Endothelial cell of umbilical vein (primary cell): Measurements from ENCODE around the gene CD38. TPM values are rescaled to one million over a fixed set of nuclear protein-coding genes. Genes with fewer than 3 reads are reported as not detected.

Source experiments
- BruUV-seq: library from RNA; stranded (reverse); fragments of 400-500 nt; replicated peaks from 2 replicates; lab custom pipeline; 2021; lab: Mats Ljungman, UMichigan
- CTCF ChIA-PET: fragments of 300-600, 350-600 bp; sonication (Branson Sonifier 250); formaldehyde crosslinking; loops from one replicate; lab custom pipeline; 2021; ENCODE audit warnings: antibody characterized with exemption, inconsistent platforms; lab: Charles Lee
- POLR2A ChIA-PET: fragments of 300-600, 350-600 bp; sonication (Branson Sonifier 250); formaldehyde crosslinking; loops from one replicate; lab custom pipeline; 2021; ENCODE audit warnings: antibody characterized with exemption, inconsistent platforms; lab: Charles Lee
- DNase-seq: peaks from one replicate; pipeline ENCODE4 v3.0.0-alpha.2; 2011; ENCODE audit warnings: low read depth, low spot score
- FAIRE-seq: peaks from 2 replicates; lab custom pipeline; 2011; peaks lifted over from hg19 to GRCh38; lab: Jason Lieb, UNC
- H2AFZ ChIP-seq: 2 replicates; pipeline ENCODE4 v1.6.0; 2012; ENCODE audit warnings: low read depth, low read length, control low read depth, inconsistent platforms
- H3K27ac ChIP-seq: 2 replicates; pipeline ENCODE4 v1.5.1; 2011; ENCODE audit warnings: low read depth, mild to moderate bottlenecking, control low read depth, low read length, moderate library complexity; ENCODE audit not compliant: insufficient read depth
- H3K27me3 ChIP-seq, 2 experiments: 2 replicates each; pipeline versions ENCODE4 v1.6.0 to v1.6.1; 2011; ENCODE audit warnings: low read length in 2 of 2, mixed read lengths in 1 of 2; ENCODE audit not compliant: control insufficient read depth in 2 of 2, insufficient read depth in 2 of 2
- H3K36me3 ChIP-seq, 2 experiments: 2 replicates in 1 of 2; 3 replicates in 1 of 2; pipeline ENCODE4 v1.5.1; 2011; ENCODE audit warnings: low read length in 2 of 2, mild to moderate bottlenecking in 1 of 2, moderate library complexity in 1 of 2; ENCODE audit not compliant: control insufficient read depth in 2 of 2, insufficient read depth in 2 of 2; ENCODE audit errors: extremely low read depth in 1 of 2
- H3K4me1 ChIP-seq: 3 replicates; pipeline ENCODE4 v1.5.1; 2011; ENCODE audit warnings: mild to moderate bottlenecking, low read length; ENCODE audit not compliant: control insufficient read depth, insufficient read depth; ENCODE audit errors: extremely low read depth
- H3K4me2 ChIP-seq: 2 replicates; pipeline ENCODE4 v1.6.1; 2011; ENCODE audit warnings: low read length, control low read depth, mixed read lengths; ENCODE audit not compliant: insufficient read depth
- H3K4me3 ChIP-seq, 3 experiments: fragments of 200-600 bp in 1 of 3; sonication (generic), shearing (Covaris generic) in 1 of 3; replicated peaks in 1 of 3; 2 replicates each; pipeline ENCODE4 v1.5.1; 2011 to 2016; ENCODE audit warnings: control low read depth in 3 of 3, low read length in 3 of 3, mild to moderate bottlenecking in 2 of 3, inconsistent platforms in 1 of 3, low read depth in 1 of 3, moderate library complexity in 1 of 3; ENCODE audit not compliant: insufficient read depth in 1 of 3
- H3K79me2 ChIP-seq: 2 replicates; pipeline ENCODE4 v1.6.0; 2012; ENCODE audit warnings: low read length, inconsistent platforms; ENCODE audit not compliant: control insufficient read depth, insufficient read depth
- H3K9ac ChIP-seq: replicated peaks from 2 replicates; pipeline ENCODE3; 2011; ENCODE audit warnings: low read length, control low read depth; ENCODE audit not compliant: insufficient read depth; ENCODE audit errors: extremely low read depth
- H3K9me1 ChIP-seq: replicated peaks from 3 replicates; pipeline ENCODE4 v1.6.0; 2011; ENCODE audit warnings: mild to moderate bottlenecking, low read length; ENCODE audit not compliant: control insufficient read depth, insufficient read depth; ENCODE audit errors: extremely low read depth
- H3K9me3 ChIP-seq: replicated peaks from 2 replicates; pipeline ENCODE4 v1.5.1; 2012; ENCODE audit warnings: low read length, inconsistent platforms; ENCODE audit not compliant: control insufficient read depth, insufficient read depth
- H4K20me1 ChIP-seq: replicated peaks from 2 replicates; pipeline ENCODE3; 2011; ENCODE audit warnings: mild to moderate bottlenecking, low read length; ENCODE audit not compliant: control insufficient read depth, insufficient read depth; ENCODE audit errors: extremely low read depth
- CTCF ChIP-seq, 2 donors: IDR thresholded peaks; 1 replicate in 1 of 2; 2 replicates in 1 of 2; pipeline ENCODE4 v1.5.1; 2011; ENCODE audit warnings: low read length in 2 of 2, mild to moderate bottlenecking in 2 of 2, moderate library complexity in 2 of 2, control low read depth in 1 of 2, inconsistent platforms in 1 of 2, low read depth in 1 of 2; ENCODE audit not compliant: insufficient read depth in 1 of 2; ENCODE audit errors: extremely low read depth in 1 of 2
- EZH2 ChIP-seq: IDR thresholded peaks from 2 replicates; pipeline ENCODE4 v1.6.1; 2012; ENCODE audit warnings: borderline replicate concordance, low read depth, mild to moderate bottlenecking, moderate library complexity, low read length, inconsistent platforms; ENCODE audit not compliant: severe bottlenecking
- FOS ChIP-seq: IDR thresholded peaks from 2 replicates; pipeline ENCODE4 v1.6.1; 2011; ENCODE audit warnings: mild to moderate bottlenecking, low read length, moderate library complexity, borderline replicate concordance; ENCODE audit not compliant: insufficient read depth
- GATA2 ChIP-seq: IDR thresholded peaks from 2 replicates; pipeline ENCODE4 v1.7.0; 2011; ENCODE audit warnings: low read depth, mild to moderate bottlenecking, moderate library complexity, mixed read lengths, low read length; ENCODE audit not compliant: insufficient read length, insufficient read depth
- JUN ChIP-seq: IDR thresholded peaks from 2 replicates; pipeline ENCODE4 v1.6.1; 2011; ENCODE audit warnings: borderline replicate concordance, low read depth; ENCODE audit not compliant: insufficient read length, insufficient read depth
- MAX ChIP-seq: IDR thresholded peaks from 2 replicates; pipeline ENCODE4 v1.6.1; 2011; ENCODE audit not compliant: insufficient read depth, insufficient read length
- MYC ChIP-seq: IDR thresholded peaks from one replicate; pipeline ENCODE4 v1.6.1; 2011; ENCODE audit warnings: mild to moderate bottlenecking, low read depth, low read length
- POLR2A ChIP-seq: IDR thresholded peaks from 2 replicates; pipeline ENCODE4 v1.6.1; 2012; ENCODE audit warnings: low read depth, mild to moderate bottlenecking, control low read depth, low read length
- POLR2AphosphoS5 ChIP-seq: IDR thresholded peaks from 2 replicates; pipeline ENCODE4 v1.6.1; 2012; ENCODE audit warnings: low read depth, mild to moderate bottlenecking, control low read depth, low read length, moderate library complexity; ENCODE audit not compliant: insufficient read depth
- dilution Hi-C: fragments of 300-500 bp; cut with MboI; formaldehyde crosslinking; loops from one replicate; pipeline ENCODE4 v1.15.0; 2019; ENCODE audit warnings: low sequenced_read_pairs; ENCODE audit not compliant: extremely low pct_ligation_motif_present
- intact Hi-C: fragments of 100-400 bp; cut with micrococcal nuclease; formaldehyde crosslinking; loops from one replicate; pipeline ENCODE4 v1.10.0; 2022
- polyA plus RNA-seq, 4 experiments: library from polyadenylated mRNA; depleted of rRNA in 3 of 4; stranded (reverse) in 3 of 4; unstranded in 1 of 4; fragments of >200 nt; gene quantifications; 2 replicates each; pipeline versions ENCODE4 v1.2.1 to v1.2.3, GENCODE V29; 2011 to 2012; ENCODE audit warnings: missing spikeins in 1 of 4
- total RNA-seq: library from RNA; stranded (reverse); gene quantifications from 2 replicates; pipeline ENCODE4 v1.2.3, GENCODE V29; 2021

Gene CD38
- total and polyA plus RNA-seq, 2 donors (not counting 3 experiments of a cell fraction or from before 2014, with no cell fraction given): 0.11 to 0.31 TPM

- peaks cover 23 to 27% of the 10 kb centered on the region in 2 experiments for H3K27me3 ChIP-seq
- no peaks in the 10 kb centered on the region for H3K9me3 ChIP-seq
- H3K36me3 ChIP-seq: no peaks in the 10 kb centered on the region
- FAIRE-seq (no peak), DNase-seq (no peak)
- POLR2A ChIA-PET: no interaction called here
- CTCF ChIA-PET: no interaction called here
- H3K4me3 ChIP-seq: no peak overlapping the region
- no peaks in the 10 kb centered on the region for H4K20me1 ChIP-seq
- no peak overlapping the region for H2AFZ ChIP-seq
- no peaks in the 10 kb centered on the region for H3K79me2 ChIP-seq
- dilution Hi-C loops: no loop called here
- H3K9me1 ChIP-seq: no peaks in the 10 kb centered on the region
- H3K9ac ChIP-seq: no peak overlapping the region
- no TSS peak for BruUV-seq
- no peak overlapping the region for H3K27ac ChIP-seq
- intact Hi-C loops: no loop called here
- no peaks in the 10 kb centered on the region for H3K4me1 ChIP-seq
- TF ChIP-seq MYC (no peak), GATA2 (no peak), POLR2A (no peak), JUN (no peak), MAX (no peak), EZH2 (no peak), POLR2AphosphoS5 (no peak), CTCF (IDR thresholded peaks at IDR 0.05; ENCODE audit: extremely low read depth in 1 of 2, insufficient read depth in 1 of 2, low read depth in 1 of 2, low read length in 2 of 2) (no peak), FOS (no peak)
- no peak overlapping the region for H3K4me2 ChIP-seq
These were observed 6.7 kb upstream of the CD38 start for GRCh38 chr4:15771216-15772058.
